ENCODE measurements around the gene IL10RB.
A peak's percentile ranks its signal among the peaks of the same experiment; 100 is the strongest.

IL10RB gene

DNA sequence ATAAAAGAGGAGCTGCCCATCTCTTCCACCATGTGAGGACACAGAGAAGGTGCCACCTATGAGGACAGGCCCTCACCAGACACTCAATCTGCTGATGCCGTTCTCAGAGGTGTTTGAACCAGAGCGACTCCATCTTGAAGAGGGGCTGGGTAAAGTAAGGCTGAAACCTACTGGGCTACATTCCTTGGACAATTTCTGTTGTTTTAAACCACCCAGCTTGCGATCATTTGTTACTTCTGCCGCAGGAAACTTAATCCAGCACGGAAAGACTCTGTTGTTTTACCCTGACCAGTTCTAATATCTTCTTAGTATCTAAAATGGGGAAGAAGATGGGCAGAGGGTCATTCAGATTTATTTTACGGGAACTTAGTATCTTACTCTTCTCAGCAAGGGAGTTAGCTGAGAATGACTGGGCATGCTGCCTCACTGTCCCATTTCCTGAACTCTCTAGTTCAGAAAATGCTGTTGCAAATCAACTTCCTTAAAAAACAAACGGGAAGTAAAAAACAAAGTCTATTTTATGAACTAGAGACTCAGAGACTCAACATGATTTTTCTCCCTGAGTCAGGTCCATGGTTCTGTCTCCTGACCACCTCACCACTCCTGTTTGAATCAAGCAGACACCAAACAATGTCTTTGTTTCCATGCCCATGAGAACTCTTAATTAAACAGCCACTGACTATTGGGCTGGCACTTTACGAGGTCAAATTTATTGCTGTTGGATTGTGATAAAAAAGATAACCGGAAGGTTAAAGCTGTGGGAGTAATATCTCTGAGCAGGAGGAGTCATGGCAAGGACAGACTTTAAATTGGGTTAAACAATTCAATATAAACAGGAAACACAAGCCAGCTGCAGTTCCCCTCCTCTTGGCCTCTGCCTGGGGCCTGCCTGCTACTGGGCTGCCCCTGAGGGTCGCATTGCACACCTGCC lies 34.8 kb downstream of the IL10RB start (continued):
- TF ChIP-seq, protein P1, sequence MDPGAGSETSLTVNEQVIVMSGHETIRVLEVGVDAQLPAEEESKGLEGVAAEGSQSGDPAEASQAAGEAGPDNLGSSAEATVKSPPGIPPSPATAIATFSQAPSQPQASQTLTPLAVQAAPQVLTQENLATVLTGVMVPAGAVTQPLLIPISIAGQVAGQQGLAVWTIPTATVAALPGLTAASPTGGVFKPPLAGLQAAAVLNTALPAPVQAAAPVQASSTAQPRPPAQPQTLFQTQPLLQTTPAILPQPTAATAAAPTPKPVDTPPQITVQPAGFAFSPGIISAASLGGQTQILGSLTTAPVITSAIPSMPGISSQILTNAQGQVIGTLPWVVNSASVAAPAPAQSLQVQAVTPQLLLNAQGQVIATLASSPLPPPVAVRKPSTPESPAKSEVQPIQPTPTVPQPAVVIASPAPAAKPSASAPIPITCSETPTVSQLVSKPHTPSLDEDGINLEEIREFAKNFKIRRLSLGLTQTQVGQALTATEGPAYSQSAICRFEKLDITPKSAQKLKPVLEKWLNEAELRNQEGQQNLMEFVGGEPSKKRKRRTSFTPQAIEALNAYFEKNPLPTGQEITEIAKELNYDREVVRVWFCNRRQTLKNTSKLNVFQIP (CRISPR knock-in tag; IDR thresholded peaks at IDR 0.05; ENCODE audit: borderline replicate concordance, low read depth) = no peak
- TF ChIP-seq, protein P2, sequence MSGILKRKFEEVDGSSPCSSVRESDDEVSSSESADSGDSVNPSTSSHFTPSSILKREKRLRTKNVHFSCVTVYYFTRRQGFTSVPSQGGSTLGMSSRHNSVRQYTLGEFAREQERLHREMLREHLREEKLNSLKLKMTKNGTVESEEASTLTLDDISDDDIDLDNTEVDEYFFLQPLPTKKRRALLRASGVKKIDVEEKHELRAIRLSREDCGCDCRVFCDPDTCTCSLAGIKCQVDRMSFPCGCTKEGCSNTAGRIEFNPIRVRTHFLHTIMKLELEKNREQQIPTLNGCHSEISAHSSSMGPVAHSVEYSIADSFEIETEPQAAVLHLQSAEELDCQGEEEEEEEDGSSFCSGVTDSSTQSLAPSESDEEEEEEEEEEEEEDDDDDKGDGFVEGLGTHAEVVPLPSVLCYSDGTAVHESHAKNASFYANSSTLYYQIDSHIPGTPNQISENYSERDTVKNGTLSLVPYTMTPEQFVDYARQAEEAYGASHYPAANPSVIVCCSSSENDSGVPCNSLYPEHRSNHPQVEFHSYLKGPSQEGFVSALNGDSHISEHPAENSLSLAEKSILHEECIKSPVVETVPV (CRISPR knock-in tag; IDR thresholded peaks at IDR 0.05) = no peak
- TF ChIP-seq GLIS3 (CRISPR knock-in tag; IDR thresholded peaks at IDR 0.05) (no peak), TOX (CRISPR knock-in tag; IDR thresholded peaks at IDR 0.05; ENCODE audit: borderline replicate concordance) (no peak), PPARA (CRISPR knock-in tag; IDR thresholded peaks at IDR 0.05; ENCODE audit: borderline replicate concordance) (peak; percentile 52; the same call in 1 of the 2 replicates)

DNA sequence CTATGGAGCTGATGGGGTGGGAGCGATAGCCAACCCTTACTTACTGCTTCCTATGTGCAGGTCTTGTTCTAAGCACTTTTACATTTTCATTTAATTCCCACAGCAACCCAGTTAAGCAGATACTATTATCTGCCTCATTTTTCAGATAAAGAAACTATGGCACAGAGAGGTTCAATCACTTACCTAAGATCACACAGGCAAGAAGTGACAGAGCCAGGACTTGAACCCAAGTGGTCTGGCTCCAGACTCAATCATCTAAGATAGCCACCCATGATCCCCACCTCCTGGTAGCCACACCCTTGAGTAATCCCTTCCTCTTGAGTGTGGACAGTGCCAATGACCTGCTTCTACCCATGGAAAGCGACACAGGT lies 35.5 kb downstream of the IL10RB start:
- no peak for TF ChIP-seq ZC3H10 (CRISPR knock-in tag; IDR thresholded peaks at IDR 0.05)
- no peak for TF ChIP-seq ARNTL (CRISPR knock-in tag; IDR thresholded peaks at IDR 0.05; ENCODE audit: borderline replicate concordance, low read depth)
- TF ChIP-seq ZNF565 (CRISPR knock-in tag; conservative IDR thresholded peaks at IDR 0.05; ENCODE audit: low read depth) = no peak
- TF ChIP-seq ZFP3 (CRISPR knock-in tag; IDR thresholded peaks at IDR 0.05) = no peak
- TF ChIP-seq TCF4 (CRISPR knock-in tag; IDR thresholded peaks at IDR 0.05; ENCODE audit: borderline replicate concordance) = no peak
- no peak for TF ChIP-seq ESRRG (CRISPR knock-in tag; IDR thresholded peaks at IDR 0.05)
- TF ChIP-seq ISL1 (CRISPR knock-in tag; IDR thresholded peaks at IDR 0.05) = no peak
- TF ChIP-seq BACH2 (CRISPR knock-in tag; IDR thresholded peaks at IDR 0.05; ENCODE audit: borderline replicate concordance) = no peak
- TF ChIP-seq PPARA (CRISPR knock-in tag; IDR thresholded peaks at IDR 0.05; ENCODE audit: borderline replicate concordance) = no peak
- no peak for TF ChIP-seq ZFP30 (CRISPR knock-in tag; IDR thresholded peaks at IDR 0.05)
- no peak for TF ChIP-seq SNAI2 (CRISPR knock-in tag; IDR thresholded peaks at IDR 0.05)
- no peak for ATAC-seq

DNA sequence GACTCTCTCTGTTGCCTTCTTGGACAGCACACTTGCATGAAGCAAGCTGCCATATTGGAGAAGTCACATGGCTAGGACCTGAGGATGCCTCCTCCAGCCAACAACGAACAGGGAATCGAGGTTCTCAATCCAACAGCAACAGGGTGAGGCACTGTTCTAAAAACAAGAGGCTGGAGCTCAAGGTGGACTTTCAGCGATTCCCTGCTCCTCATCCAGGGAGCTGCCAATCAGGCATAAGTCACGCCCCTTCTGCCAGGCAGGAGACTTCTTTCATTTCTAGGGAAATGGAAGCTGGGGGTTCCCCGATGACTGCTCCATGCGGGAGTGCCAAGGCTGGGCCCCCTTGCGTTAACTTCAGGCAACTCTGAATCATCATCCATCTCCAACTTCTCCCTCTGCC lies 35.9 kb downstream of the IL10RB start:
- no peak for ATAC-seq
- TF ChIP-seq ZC3H10 (CRISPR knock-in tag; IDR thresholded peaks at IDR 0.05) (no peak), SNAI2 (CRISPR knock-in tag; IDR thresholded peaks at IDR 0.05) (no peak), RARB (CRISPR knock-in tag; IDR thresholded peaks at IDR 0.05) (no peak), ZNF70 (CRISPR knock-in tag; IDR thresholded peaks at IDR 0.05) (no peak), ZNF8 (CRISPR knock-in tag; IDR thresholded peaks at IDR 0.05) (no peak), PPARA (CRISPR knock-in tag; IDR thresholded peaks at IDR 0.05; ENCODE audit: borderline replicate concordance) (no peak), TCF4 (CRISPR knock-in tag; IDR thresholded peaks at IDR 0.05; ENCODE audit: borderline replicate concordance) (no peak), CSDC2 (CRISPR knock-in tag; IDR thresholded peaks at IDR 0.05) (no peak), GLIS3 (CRISPR knock-in tag; IDR thresholded peaks at IDR 0.05) (no peak), ESRRG (CRISPR knock-in tag; IDR thresholded peaks at IDR 0.05) (no peak), ZNF565 (CRISPR knock-in tag; conservative IDR thresholded peaks at IDR 0.05; ENCODE audit: low read depth) (no peak), ZFP30 (CRISPR knock-in tag; IDR thresholded peaks at IDR 0.05) (no peak), BACH2 (CRISPR knock-in tag; IDR thresholded peaks at IDR 0.05; ENCODE audit: borderline replicate concordance) (no peak), ZFP3 (CRISPR knock-in tag; IDR thresholded peaks at IDR 0.05) (no peak)
- TF ChIP-seq, protein P2 (CRISPR knock-in tag; IDR thresholded peaks at IDR 0.05) = no peak
- TF ChIP-seq, protein P1 (CRISPR knock-in tag; IDR thresholded peaks at IDR 0.05; ENCODE audit: borderline replicate concordance, low read depth) = no peak
- TF ChIP-seq, protein P3, sequence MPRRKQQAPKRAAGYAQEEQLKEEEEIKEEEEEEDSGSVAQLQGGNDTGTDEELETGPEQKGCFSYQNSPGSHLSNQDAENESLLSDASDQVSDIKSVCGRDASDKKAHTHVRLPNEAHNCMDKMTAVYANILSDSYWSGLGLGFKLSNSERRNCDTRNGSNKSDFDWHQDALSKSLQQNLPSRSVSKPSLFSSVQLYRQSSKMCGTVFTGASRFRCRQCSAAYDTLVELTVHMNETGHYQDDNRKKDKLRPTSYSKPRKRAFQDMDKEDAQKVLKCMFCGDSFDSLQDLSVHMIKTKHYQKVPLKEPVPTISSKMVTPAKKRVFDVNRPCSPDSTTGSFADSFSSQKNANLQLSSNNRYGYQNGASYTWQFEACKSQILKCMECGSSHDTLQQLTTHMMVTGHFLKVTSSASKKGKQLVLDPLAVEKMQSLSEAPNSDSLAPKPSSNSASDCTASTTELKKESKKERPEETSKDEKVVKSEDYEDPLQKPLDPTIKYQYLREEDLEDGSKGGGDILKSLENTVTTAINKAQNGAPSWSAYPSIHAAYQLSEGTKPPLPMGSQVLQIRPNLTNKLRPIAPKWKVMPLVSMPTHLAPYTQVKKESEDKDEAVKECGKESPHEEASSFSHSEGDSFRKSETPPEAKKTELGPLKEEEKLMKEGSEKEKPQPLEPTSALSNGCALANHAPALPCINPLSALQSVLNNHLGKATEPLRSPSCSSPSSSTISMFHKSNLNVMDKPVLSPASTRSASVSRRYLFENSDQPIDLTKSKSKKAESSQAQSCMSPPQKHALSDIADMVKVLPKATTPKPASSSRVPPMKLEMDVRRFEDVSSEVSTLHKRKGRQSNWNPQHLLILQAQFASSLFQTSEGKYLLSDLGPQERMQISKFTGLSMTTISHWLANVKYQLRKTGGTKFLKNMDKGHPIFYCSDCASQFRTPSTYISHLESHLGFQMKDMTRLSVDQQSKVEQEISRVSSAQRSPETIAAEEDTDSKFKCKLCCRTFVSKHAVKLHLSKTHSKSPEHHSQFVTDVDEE (CRISPR knock-in tag; IDR thresholded peaks at IDR 0.05) = no peak
- TF ChIP-seq, protein P4, sequence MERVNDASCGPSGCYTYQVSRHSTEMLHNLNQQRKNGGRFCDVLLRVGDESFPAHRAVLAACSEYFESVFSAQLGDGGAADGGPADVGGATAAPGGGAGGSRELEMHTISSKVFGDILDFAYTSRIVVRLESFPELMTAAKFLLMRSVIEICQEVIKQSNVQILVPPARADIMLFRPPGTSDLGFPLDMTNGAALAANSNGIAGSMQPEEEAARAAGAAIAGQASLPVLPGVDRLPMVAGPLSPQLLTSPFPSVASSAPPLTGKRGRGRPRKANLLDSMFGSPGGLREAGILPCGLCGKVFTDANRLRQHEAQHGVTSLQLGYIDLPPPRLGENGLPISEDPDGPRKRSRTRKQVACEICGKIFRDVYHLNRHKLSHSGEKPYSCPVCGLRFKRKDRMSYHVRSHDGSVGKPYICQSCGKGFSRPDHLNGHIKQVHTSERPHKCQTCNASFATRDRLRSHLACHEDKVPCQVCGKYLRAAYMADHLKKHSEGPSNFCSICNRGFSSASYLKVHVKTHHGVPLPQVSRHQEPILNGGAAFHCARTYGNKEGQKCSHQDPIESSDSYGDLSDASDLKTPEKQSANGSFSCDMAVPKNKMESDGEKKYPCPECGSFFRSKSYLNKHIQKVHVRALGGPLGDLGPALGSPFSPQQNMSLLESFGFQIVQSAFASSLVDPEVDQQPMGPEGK (CRISPR knock-in tag; IDR thresholded peaks at IDR 0.05; ENCODE audit: borderline replicate concordance) = no peak

Measured in SK-N-SH treated with all-trans-retinoic acid at 6 μM for 48 hours (cell line).